A549 (cell line): ENCODE data around the gene SLC12A8.

Experiments used
- CTCF ChIP-seq: fragments of >200 bp; sonication (Bioruptor Twin); formaldehyde crosslinking; IDR thresholded peaks from 3 replicates; pipeline ENCODE4 v1.5.1; 2016
- KDM1A ChIP-seq: fragments of 200-600 bp; sonication (generic); IDR thresholded peaks from 2 replicates; pipeline ENCODE4 v1.6.1; 2016; ENCODE audit warnings: low read depth, mild to moderate bottlenecking
- MAFK ChIP-seq: fragments of 450-650 bp; IDR thresholded peaks from 2 replicates; pipeline ENCODE4 v1.6.1; 2014; ENCODE audit not compliant: partially characterized antibody
- POLR2A ChIP-seq: IDR thresholded peaks from 2 replicates; pipeline ENCODE4 v1.6.1; 2012; ENCODE audit warnings: mild to moderate bottlenecking, low read length
- RAD21 ChIP-seq, 2 experiments: fragments of >200 bp in 1 of 2; sonication (Bioruptor Twin) in 1 of 2; formaldehyde crosslinking in 1 of 2; IDR thresholded peaks in 1 of 2; conservative IDR thresholded peaks in 1 of 2; 2 replicates in 1 of 2; 3 replicates in 1 of 2; pipeline ENCODE4 v1.6.1; 2012 to 2018; ENCODE audit warnings: inconsistent platforms in 1 of 2

GRCh38 chr3:125117631-125118191 lies 94.8 kb downstream of the SLC12A8 start:
- TF ChIP-seq RAD21 (conservative IDR thresholded peaks at IDR 0.05 in 1 of 2, IDR thresholded peaks at IDR 0.05 in 1 of 2) (no peak), POLR2A (no peak), CTCF (no peak), KDM1A (no peak), MAFK (no peak)
